CD14-positive monocyte (primary cell): ENCODE measurements around the gene LRRFIP1. TPM values are rescaled to one million over a fixed set of nuclear protein-coding genes. Genes with fewer than 3 reads are reported as not detected.

Source experiments
- DNase-seq, 3 donors: peaks; one replicate each; pipeline ENCODE4 v3.0.0-alpha.2; 2011 to 2022
- H2AFZ ChIP-seq: 2 replicates; pipeline ENCODE4 v1.6.0; 2012; ENCODE audit warnings: mild to moderate bottlenecking, low read depth, low read length, inconsistent platforms; ENCODE audit not compliant: insufficient read depth, poor library complexity, severe bottlenecking
- H3K27ac ChIP-seq, 2 donors: 1 replicate in 1 of 2; 2 replicates in 1 of 2; pipeline ENCODE4 v1.5.1; 2012 to 2013; ENCODE audit warnings: low read length in 2 of 2, control low read depth in 1 of 2, inconsistent platforms in 1 of 2, low read depth in 1 of 2, mild to moderate bottlenecking in 1 of 2
- H3K27me3 ChIP-seq, 2 donors: one replicate each; pipeline versions ENCODE4 v1.6.0 to v1.6.1; 2011 to 2013; ENCODE audit warnings: low read length in 2 of 2; ENCODE audit not compliant: control insufficient read depth in 2 of 2, insufficient read depth in 2 of 2
- H3K36me3 ChIP-seq, 2 donors: replicated peaks in 1 of 2; 1 replicate in 1 of 2; 2 replicates in 1 of 2; pipeline versions ENCODE4 v1.5.1 to v1.6.1; 2012 to 2013; ENCODE audit warnings: low read length in 2 of 2, control low read depth in 1 of 2, inconsistent platforms in 1 of 2, mild to moderate bottlenecking in 1 of 2; ENCODE audit not compliant: insufficient read depth in 2 of 2, control insufficient read depth in 1 of 2
- H3K4me1 ChIP-seq, 2 donors: 1 replicate in 1 of 2; 2 replicates in 1 of 2; pipeline versions ENCODE4 v1.5.1 to v1.6.1; 2012 to 2013; ENCODE audit warnings: low read length in 2 of 2, control low read depth in 1 of 2, inconsistent platforms in 1 of 2, mild to moderate bottlenecking in 1 of 2, moderate library complexity in 1 of 2; ENCODE audit not compliant: insufficient read depth in 2 of 2, control insufficient read depth in 1 of 2
- H3K4me2 ChIP-seq: replicated peaks from 2 replicates; pipeline ENCODE3; 2012; ENCODE audit warnings: low read length, moderate library complexity, mild to moderate bottlenecking; ENCODE audit not compliant: poor library complexity, severe bottlenecking; ENCODE audit errors: extremely low read depth
- H3K4me3 ChIP-seq, 3 experiments: fragments of 200-600 bp in 1 of 3; sonication (generic) in 1 of 3; replicated peaks in 1 of 3; 1 replicate in 2 of 3; 2 replicates in 1 of 3; pipeline ENCODE4 v1.5.1; 2011 to 2013; ENCODE audit warnings: low read length in 3 of 3, mild to moderate bottlenecking in 3 of 3, control low read depth in 2 of 3, low read depth in 2 of 3, inconsistent platforms in 1 of 3, moderate library complexity in 1 of 3
- H3K79me2 ChIP-seq: 2 replicates; pipeline ENCODE4 v1.6.0; 2012; ENCODE audit warnings: mild to moderate bottlenecking, control low read depth, inconsistent platforms, low read length, moderate library complexity; ENCODE audit not compliant: insufficient read depth
- H3K9ac ChIP-seq: 2 replicates; pipeline ENCODE4 v1.6.0; 2017; ENCODE audit warnings: low read length, mild to moderate bottlenecking; ENCODE audit not compliant: insufficient read depth, poor library complexity, severe bottlenecking
- H3K9me3 ChIP-seq, 2 donors: replicated peaks in 1 of 2; 1 replicate in 1 of 2; 2 replicates in 1 of 2; pipeline versions ENCODE4 v1.5.1 to v1.6.1; 2012 to 2013; ENCODE audit warnings: low read length in 2 of 2, control low read depth in 1 of 2; ENCODE audit not compliant: control insufficient read depth in 1 of 2, insufficient read depth in 1 of 2
- H4K20me1 ChIP-seq: 2 replicates; pipeline ENCODE4 v1.6.0; 2012; ENCODE audit warnings: mild to moderate bottlenecking, low read length, control low read depth, moderate library complexity; ENCODE audit not compliant: insufficient read depth
- H3K27ac Mint-ChIP-seq, 7 donors: one replicate each; pipeline ENCODE4 v1.8.0; 2020; ENCODE audit warnings: mild to moderate bottlenecking in 7 of 7, mixed read lengths in 7 of 7, moderate library complexity in 6 of 7, inconsistent platforms in 2 of 7
- H3K27me3 Mint-ChIP-seq, 3 donors: one replicate each; pipeline ENCODE4 v1.8.0; 2021 to 2022; ENCODE audit warnings: low read depth in 3 of 3, mild to moderate bottlenecking in 3 of 3, mixed read lengths in 3 of 3, moderate library complexity in 3 of 3, inconsistent platforms in 1 of 3
- H3K36me3 Mint-ChIP-seq, 2 donors: one replicate each; pipeline ENCODE4 v1.8.0; 2020; ENCODE audit warnings: mixed read lengths in 2 of 2, inconsistent platforms in 1 of 2, mild to moderate bottlenecking in 1 of 2
- H3K4me1 Mint-ChIP-seq: one replicate; pipeline ENCODE4 v1.8.0; 2020; ENCODE audit warnings: mild to moderate bottlenecking, mixed read lengths
- H3K4me3 Mint-ChIP-seq, 2 donors: one replicate each; pipeline ENCODE4 v1.8.0; 2020; ENCODE audit warnings: mild to moderate bottlenecking in 2 of 2, mixed read lengths in 2 of 2, moderate library complexity in 1 of 2
- H3K9me3 Mint-ChIP-seq, 7 donors: one replicate each; pipeline ENCODE4 v1.8.0; 2020 to 2022; ENCODE audit warnings: mixed read lengths in 7 of 7, mild to moderate bottlenecking in 6 of 7, moderate library complexity in 6 of 7, inconsistent platforms in 2 of 7
- WGBS: methylation state at CpG from one replicate; pipeline ENCODE4 v1.1.5; 2013; ENCODE audit warnings: missing lambda C conversion rate; ENCODE audit not compliant: insufficient coverage; 5-methylcytosine and 5-hydroxymethylcytosine counted together
- intact Hi-C, 2 donors: fragments of 100-400 bp; cut with micrococcal nuclease; formaldehyde crosslinking; loops; one replicate each; pipeline versions ENCODE4 v1.15.0 to v1.15.1; 2023
- polyA plus RNA-seq, 3 donors: library from polyadenylated mRNA; depleted of rRNA in 1 of 3; unstranded in 2 of 3; stranded (reverse) in 1 of 3; fragments of 300-500 nt in 2 of 3; fragments of >200 nt in 1 of 3; fragmentation: Illumina TruSeq in 2 of 3; gene quantifications; 1 replicate in 2 of 3; 2 replicates in 1 of 3; pipeline ENCODE4 v1.2.3, GENCODE V29; 2012 to 2021
- TF ChIP-seq, protein P1 (sequence below): fragments of 200-600 bp; IDR thresholded peaks from one replicate; pipeline ENCODE4 v1.8.0; 2022; ENCODE audit warnings: antibody characterized with exemption, mild to moderate bottlenecking

The LRRFIP1 gene
- polyA plus RNA-seq, 3 donors: 67.3 to 148 (median 98.3) TPM

DNA sequence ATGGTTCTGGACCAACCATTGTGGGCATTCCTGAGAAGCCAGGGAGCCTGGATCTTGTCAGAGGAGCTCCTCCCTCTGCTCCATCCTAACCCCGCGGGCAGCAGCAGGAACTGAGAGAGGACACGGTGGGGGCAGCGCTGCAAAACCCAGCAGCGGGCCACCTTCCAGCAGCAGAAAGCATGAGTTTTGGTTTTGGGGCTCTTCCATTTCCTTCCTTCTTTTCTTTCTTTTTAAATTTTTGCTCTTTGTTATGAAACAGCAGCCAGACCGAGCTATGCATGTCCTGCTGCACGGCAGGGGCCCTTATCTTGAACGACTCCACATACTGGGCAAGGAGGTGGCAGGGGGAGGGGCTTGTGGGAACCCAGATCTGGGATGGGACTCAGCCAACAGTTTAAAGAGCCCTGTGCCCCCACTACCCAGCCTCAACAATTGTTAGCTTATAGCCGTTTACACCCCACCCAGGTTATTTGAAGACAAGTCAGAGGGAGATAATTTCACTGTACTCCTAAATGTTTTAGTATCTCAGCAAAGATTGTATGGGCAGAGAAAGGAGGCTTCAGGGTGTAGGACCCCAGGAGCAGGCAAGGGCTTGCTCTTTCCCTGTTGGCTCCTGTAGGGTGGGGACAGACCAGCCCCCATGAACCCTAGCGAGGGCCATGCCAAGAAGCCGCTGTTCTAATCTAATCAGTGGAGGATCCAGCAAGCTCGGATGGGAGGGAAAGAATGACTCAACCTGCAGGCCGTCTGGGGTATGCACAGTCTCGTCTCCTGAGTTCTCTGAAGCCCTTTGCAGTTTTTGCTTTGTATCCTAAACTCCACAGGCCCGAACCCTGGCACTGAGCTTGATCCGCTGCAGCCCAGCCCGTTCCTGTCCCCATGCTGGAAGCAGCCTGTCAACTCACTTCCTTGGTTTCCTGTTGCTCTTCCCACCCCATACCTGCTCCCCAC, 75.3 kb downstream of the LRRFIP1 start:
- H3K4me1 ChIP-seq: peaks cover 98 to 100% of the 10 kb centered on the region in 2 donors
- intact Hi-C loops: loop anchor here in 1 of 2 donors (5.0 kb wide), 1 partner anchor 40 kb away; no protein-coding TSS in a partner anchor
- H3K79me2 ChIP-seq: peaks cover 100% of the 10 kb centered on the region
- peaks cover 100% of the 10 kb centered on the region for H4K20me1 ChIP-seq
- 0% methylated on average over 13 of the region's 17 CpGs for WGBS
- peak overlapping the region; percentile 77 to 85 for H3K27ac ChIP-seq
- Mint-ChIP-seq H3K27me3 (peaks cover 0 to 2% (median 0%) of the 10 kb centered on the region in 3 donors), H3K4me3 (peak overlapping the region; percentile 73 to 83), H3K27ac (peak overlapping the region; percentile 89 to 99 (median 93)), H3K4me1 (peaks cover 99% of the 10 kb centered on the region), H3K9me3 (no peaks in the 10 kb centered on the region), H3K36me3 (peaks cover 30 to 68% of the 10 kb centered on the region in 2 donors)
- no peaks in the 10 kb centered on the region for H3K9me3 ChIP-seq
- H3K9ac ChIP-seq: peak overlapping the region; percentile 29
- peaks cover 3 to 7% of the 10 kb centered on the region in 2 donors for H3K36me3 ChIP-seq
- H3K27me3 ChIP-seq: no peaks in the 10 kb centered on the region
- H3K4me2 ChIP-seq: peak overlapping the region; percentile 53
- TF ChIP-seq, protein P1, sequence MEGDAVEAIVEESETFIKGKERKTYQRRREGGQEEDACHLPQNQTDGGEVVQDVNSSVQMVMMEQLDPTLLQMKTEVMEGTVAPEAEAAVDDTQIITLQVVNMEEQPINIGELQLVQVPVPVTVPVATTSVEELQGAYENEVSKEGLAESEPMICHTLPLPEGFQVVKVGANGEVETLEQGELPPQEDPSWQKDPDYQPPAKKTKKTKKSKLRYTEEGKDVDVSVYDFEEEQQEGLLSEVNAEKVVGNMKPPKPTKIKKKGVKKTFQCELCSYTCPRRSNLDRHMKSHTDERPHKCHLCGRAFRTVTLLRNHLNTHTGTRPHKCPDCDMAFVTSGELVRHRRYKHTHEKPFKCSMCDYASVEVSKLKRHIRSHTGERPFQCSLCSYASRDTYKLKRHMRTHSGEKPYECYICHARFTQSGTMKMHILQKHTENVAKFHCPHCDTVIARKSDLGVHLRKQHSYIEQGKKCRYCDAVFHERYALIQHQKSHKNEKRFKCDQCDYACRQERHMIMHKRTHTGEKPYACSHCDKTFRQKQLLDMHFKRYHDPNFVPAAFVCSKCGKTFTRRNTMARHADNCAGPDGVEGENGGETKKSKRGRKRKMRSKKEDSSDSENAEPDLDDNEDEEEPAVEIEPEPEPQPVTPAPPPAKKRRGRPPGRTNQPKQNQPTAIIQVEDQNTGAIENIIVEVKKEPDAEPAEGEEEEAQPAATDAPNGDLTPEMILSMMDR: no peak
- DNase-seq: peak in 2 of 3 donors; percentile 34 to 50
- peak overlapping the region in 2 of 3 experiments; percentile 4 to 59 for H3K4me3 ChIP-seq
- no peak overlapping the region for H2AFZ ChIP-seq
